Panc1 (cell line): ENCODE results near the gene SHOC1. TPM values are rescaled to one million over a fixed set of nuclear protein-coding genes. Genes with fewer than 3 reads are reported as not detected.

Source experiments
- ATAC-seq: fragments of 200-7000 bp; cut with Tn5 transposase; 2 replicates; pipeline ENCODE4 v1.9.1; 2020; ENCODE audit warnings: mild to moderate bottlenecking, moderate library complexity
- BruUV-seq: library from RNA; stranded (reverse); fragments of 400-500 nt; replicated peaks from 2 replicates; lab custom pipeline; 2021; lab: Mats Ljungman, UMichigan
- CTCF ChIA-PET: fragments of 300-600 bp; sonication (Branson Sonifier 250); formaldehyde crosslinking; loops from one replicate; lab custom pipeline; 2022; ENCODE audit warnings: antibody characterized with exemption; lab: Charles Lee
- POLR2A ChIA-PET: fragments of 300-600 bp; sonication (Branson Sonifier 250); formaldehyde crosslinking; loops from one replicate; lab custom pipeline; 2022; ENCODE audit warnings: antibody characterized with exemption; lab: Charles Lee
- DNase-seq: peaks from one replicate; pipeline ENCODE4 v3.0.0-alpha.2; 2010; ENCODE audit warnings: low read depth, low spot score
- H3K27ac ChIP-seq: 2 replicates; pipeline ENCODE4 v1.5.1; 2011; ENCODE audit warnings: mild to moderate bottlenecking, low read length, inconsistent platforms
- H3K27me3 ChIP-seq: fragments of 200-500 bp; sonication (Bioruptor generic); 2 replicates; pipeline ENCODE4 v1.6.0; 2014; ENCODE audit warnings: low read length, inconsistent platforms; ENCODE audit not compliant: control insufficient read depth, insufficient read depth
- H3K36me3 ChIP-seq: fragments of 200-500 bp; sonication (Bioruptor generic); 2 replicates; pipeline ENCODE4 v1.5.1; 2014; ENCODE audit warnings: inconsistent platforms, mild to moderate bottlenecking, low read length, moderate library complexity; ENCODE audit not compliant: control insufficient read depth, insufficient read depth
- H3K4me1 ChIP-seq: 2 replicates; pipeline ENCODE4 v1.5.1; 2011; ENCODE audit warnings: inconsistent platforms, mild to moderate bottlenecking, low read length, moderate library complexity; ENCODE audit not compliant: control insufficient read depth, insufficient read depth
- H3K4me3 ChIP-seq, 2 experiments: 2 replicates each; pipeline ENCODE4 v1.5.1; 2011 to 2012; ENCODE audit warnings: low read depth in 2 of 2, low read length in 2 of 2, mild to moderate bottlenecking in 2 of 2, inconsistent platforms in 1 of 2, moderate library complexity in 1 of 2
- H3K9me3 ChIP-seq: fragments of 200-500 bp; sonication (Bioruptor generic); 2 replicates; pipeline ENCODE4 v1.5.1; 2014; ENCODE audit warnings: low read depth, mild to moderate bottlenecking, inconsistent platforms, low read length, moderate library complexity; ENCODE audit not compliant: control insufficient read depth, insufficient read depth
- POLR2AphosphoS5 ChIP-seq: IDR thresholded peaks from 2 replicates; pipeline ENCODE4 v1.6.1; 2012; ENCODE audit warnings: mild to moderate bottlenecking, low read depth, low read length, moderate library complexity
- SIN3A ChIP-seq: IDR thresholded peaks from 2 replicates; pipeline ENCODE4 v1.6.1; 2012; ENCODE audit warnings: low read depth, mild to moderate bottlenecking, low read length, moderate library complexity, borderline replicate concordance; ENCODE audit not compliant: insufficient read depth
- TCF7L2 ChIP-seq: IDR thresholded peaks from 2 replicates; pipeline ENCODE4 v1.6.1; 2011; ENCODE audit warnings: mild to moderate bottlenecking, low read depth, low read length, inconsistent platforms
- in situ Hi-C: cut with HindIII; loops from 2 replicates; pipeline ENCODE4 v1.10.0; 2016; ENCODE audit warnings: low sequenced_read_pairs, low pct_unique_long_range_greater_than_20kb
- intact Hi-C: fragments of 100-400 bp; cut with micrococcal nuclease; formaldehyde crosslinking; loops from one replicate; pipeline ENCODE4 v1.10.0; 2022; ENCODE audit not compliant: unreplicated experiment
- total RNA-seq: library from RNA; stranded (reverse); gene quantifications from one replicate; pipeline ENCODE4 v1.2.1, GENCODE V29; 2021; ENCODE audit not compliant: unreplicated experiment
- TF ChIP-seq, protein P1 (sequence below), 2 experiments: IDR thresholded peaks; 2 replicates each; pipeline ENCODE4 v1.6.1; 2011 to 2012; ENCODE audit warnings: low read depth in 2 of 2, control low read depth in 1 of 2, low read length in 1 of 2, mild to moderate bottlenecking in 1 of 2, moderate library complexity in 1 of 2; ENCODE audit not compliant: insufficient read depth in 1 of 2
- TF ChIP-seq, protein P2 (sequence below): fragments of 450-650 bp; IDR thresholded peaks from 2 replicates; pipeline ENCODE4 v1.5.1; 2017; ENCODE audit warnings: mild to moderate bottlenecking

Gene SHOC1
- total RNA-seq, 1 experiment from 2014 or later, result 0.10 TPM

DNA sequence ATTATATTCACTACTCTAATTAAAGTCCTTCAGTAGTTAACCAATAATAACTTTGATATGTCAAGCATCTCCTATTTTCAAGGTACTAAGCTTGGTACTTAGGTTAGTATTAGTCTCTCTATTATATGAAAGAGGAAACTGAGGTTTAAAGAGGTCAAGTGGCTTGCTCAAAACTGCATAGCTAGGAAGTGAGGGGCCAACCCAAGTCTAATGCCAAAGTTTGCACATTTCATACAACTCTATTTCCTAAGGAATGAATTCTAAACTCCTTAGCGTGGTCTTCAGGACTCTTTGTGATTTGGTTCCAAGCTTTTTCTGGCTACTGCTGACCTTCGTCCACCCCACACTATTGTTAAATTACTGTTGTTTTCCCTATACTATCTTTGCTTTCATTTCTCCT, 9.9 kb upstream of the SHOC1 start:
- no peaks in the 10 kb centered on the region for H3K9me3 ChIP-seq
- H3K36me3 ChIP-seq, result no peaks in the 10 kb centered on the region
- ATAC-seq (no peak), DNase-seq (no peak)
- no peaks in the 10 kb centered on the region for H3K27me3 ChIP-seq
- CTCF ChIA-PET, result no interaction called here
- intact Hi-C loops, result no loop called here
- BruUV-seq, result no TSS peak
- in situ Hi-C loops, result no loop called here
- TF ChIP-seq SIN3A (no peak), POLR2AphosphoS5 (no peak), TCF7L2 (no peak)
- TF ChIP-seq, protein P1, sequence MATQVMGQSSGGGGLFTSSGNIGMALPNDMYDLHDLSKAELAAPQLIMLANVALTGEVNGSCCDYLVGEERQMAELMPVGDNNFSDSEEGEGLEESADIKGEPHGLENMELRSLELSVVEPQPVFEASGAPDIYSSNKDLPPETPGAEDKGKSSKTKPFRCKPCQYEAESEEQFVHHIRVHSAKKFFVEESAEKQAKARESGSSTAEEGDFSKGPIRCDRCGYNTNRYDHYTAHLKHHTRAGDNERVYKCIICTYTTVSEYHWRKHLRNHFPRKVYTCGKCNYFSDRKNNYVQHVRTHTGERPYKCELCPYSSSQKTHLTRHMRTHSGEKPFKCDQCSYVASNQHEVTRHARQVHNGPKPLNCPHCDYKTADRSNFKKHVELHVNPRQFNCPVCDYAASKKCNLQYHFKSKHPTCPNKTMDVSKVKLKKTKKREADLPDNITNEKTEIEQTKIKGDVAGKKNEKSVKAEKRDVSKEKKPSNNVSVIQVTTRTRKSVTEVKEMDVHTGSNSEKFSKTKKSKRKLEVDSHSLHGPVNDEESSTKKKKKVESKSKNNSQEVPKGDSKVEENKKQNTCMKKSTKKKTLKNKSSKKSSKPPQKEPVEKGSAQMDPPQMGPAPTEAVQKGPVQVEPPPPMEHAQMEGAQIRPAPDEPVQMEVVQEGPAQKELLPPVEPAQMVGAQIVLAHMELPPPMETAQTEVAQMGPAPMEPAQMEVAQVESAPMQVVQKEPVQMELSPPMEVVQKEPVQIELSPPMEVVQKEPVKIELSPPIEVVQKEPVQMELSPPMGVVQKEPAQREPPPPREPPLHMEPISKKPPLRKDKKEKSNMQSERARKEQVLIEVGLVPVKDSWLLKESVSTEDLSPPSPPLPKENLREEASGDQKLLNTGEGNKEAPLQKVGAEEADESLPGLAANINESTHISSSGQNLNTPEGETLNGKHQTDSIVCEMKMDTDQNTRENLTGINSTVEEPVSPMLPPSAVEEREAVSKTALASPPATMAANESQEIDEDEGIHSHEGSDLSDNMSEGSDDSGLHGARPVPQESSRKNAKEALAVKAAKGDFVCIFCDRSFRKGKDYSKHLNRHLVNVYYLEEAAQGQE (IDR thresholded peaks at IDR 0.05; ENCODE audit: insufficient read depth in 1 of 2, low read depth in 2 of 2, low read length in 1 of 2), result no peak
- TF ChIP-seq, protein P2, sequence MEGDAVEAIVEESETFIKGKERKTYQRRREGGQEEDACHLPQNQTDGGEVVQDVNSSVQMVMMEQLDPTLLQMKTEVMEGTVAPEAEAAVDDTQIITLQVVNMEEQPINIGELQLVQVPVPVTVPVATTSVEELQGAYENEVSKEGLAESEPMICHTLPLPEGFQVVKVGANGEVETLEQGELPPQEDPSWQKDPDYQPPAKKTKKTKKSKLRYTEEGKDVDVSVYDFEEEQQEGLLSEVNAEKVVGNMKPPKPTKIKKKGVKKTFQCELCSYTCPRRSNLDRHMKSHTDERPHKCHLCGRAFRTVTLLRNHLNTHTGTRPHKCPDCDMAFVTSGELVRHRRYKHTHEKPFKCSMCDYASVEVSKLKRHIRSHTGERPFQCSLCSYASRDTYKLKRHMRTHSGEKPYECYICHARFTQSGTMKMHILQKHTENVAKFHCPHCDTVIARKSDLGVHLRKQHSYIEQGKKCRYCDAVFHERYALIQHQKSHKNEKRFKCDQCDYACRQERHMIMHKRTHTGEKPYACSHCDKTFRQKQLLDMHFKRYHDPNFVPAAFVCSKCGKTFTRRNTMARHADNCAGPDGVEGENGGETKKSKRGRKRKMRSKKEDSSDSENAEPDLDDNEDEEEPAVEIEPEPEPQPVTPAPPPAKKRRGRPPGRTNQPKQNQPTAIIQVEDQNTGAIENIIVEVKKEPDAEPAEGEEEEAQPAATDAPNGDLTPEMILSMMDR, result no peak
- H3K4me3 ChIP-seq, result no peak overlapping the region
- POLR2A ChIA-PET, result no interaction called here
- no peaks in the 10 kb centered on the region for H3K4me1 ChIP-seq
- H3K27ac ChIP-seq, result no peak overlapping the region

DNA sequence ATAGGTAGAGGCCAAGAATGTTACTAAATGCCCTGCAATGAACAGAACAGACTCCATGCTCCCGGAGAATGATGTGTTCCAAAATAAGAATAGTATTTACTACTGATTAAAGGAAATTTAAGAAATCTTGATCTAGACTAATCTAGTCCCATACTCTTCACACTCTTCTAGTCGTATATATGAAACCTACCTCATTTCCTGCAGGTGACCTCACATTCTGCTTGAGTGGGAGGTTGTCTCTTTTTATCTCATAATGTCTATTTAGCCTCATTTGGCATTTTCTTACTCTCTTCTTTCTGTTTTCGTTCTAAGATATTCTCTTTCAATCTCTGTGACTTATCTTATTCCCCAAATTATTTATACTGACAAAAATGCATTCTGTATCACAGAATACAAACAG, 9.2 kb upstream of the SHOC1 start:
- no peak for DNase-seq
- no peak for ATAC-seq
- in situ Hi-C loops, result no loop called here
- Histone ChIP-seq H3K36me3 (no peaks in the 10 kb centered on the region; the same call in 1 of the 2 replicates), H3K4me1 (no peaks in the 10 kb centered on the region), H3K9me3 (no peaks in the 10 kb centered on the region), H3K27me3 (no peaks in the 10 kb centered on the region), H3K4me3 (no peak overlapping the region), H3K27ac (no peak overlapping the region)
- ChIA-PET POLR2A (no interaction called here), CTCF (no interaction called here)
- intact Hi-C loops, result no loop called here
- BruUV-seq, result no TSS peak
- TF ChIP-seq SIN3A, result no peak
- TF ChIP-seq, protein P2, result no peak
- TF ChIP-seq POLR2AphosphoS5, result no peak
- no peak for TF ChIP-seq TCF7L2
